ENCODE results near the gene CTXN1.
"Not testable (repeated sequence)": the region's sequence is repeated elsewhere in the genome, so short reads cannot be mapped to it uniquely, and the experiment has no call there.

CTXN1 gene

DNA sequence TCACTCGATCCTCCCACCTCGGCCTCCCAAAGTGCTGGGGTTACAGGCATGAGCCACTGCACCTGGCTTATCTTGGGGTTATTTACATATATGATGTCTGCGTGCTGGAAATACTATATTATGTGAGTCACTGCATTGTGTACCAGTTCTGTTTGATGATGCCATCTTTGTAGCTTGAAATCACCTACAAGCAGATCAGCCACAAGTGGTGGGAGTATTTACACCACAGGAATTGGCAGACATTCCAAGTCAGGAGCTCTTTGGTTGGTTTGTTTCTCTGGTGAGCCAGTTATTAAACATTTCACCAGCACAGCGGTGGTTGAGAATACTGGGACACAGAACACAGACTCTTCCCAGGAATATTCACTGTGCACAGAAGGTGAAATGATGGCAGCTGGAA, 22.0 kb upstream of the CTXN1 start:
- FAIRE-seq: no peak
- DNase-seq (ENCODE audit: insufficient read length, low spot score): no peak

DNA sequence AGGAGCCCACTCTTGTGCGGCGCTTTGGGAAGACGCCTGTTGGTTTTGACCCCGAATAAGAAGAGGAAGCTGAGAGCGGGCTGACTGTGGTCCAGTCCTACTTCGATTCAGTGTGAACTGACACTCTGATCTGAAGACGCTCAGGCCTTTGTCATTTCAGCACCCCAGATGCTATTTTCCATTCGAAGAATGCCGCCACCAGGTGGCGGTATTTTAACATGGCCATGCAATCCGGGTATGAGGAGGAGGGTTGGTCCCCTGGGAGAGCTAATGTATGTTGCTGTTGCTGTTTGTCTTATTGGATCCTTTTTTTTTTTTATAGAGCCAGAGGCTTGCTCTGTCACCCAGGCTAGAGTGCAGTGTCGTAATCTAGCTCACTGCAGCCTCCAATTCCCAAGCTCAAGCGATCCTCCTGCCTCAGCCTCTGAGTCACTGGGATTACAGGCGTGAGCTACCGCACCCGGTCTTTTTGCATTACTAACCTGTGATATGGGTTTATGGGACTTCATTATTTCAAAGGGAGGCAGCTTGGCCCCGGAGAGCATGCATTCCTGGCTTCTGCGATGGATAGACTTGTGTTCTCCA, 18.3 kb upstream of the CTXN1 start:
- peak; percentile 82 for FAIRE-seq
- DNase-seq (ENCODE audit: insufficient read length, low spot score): peak; percentile 93

DNA sequence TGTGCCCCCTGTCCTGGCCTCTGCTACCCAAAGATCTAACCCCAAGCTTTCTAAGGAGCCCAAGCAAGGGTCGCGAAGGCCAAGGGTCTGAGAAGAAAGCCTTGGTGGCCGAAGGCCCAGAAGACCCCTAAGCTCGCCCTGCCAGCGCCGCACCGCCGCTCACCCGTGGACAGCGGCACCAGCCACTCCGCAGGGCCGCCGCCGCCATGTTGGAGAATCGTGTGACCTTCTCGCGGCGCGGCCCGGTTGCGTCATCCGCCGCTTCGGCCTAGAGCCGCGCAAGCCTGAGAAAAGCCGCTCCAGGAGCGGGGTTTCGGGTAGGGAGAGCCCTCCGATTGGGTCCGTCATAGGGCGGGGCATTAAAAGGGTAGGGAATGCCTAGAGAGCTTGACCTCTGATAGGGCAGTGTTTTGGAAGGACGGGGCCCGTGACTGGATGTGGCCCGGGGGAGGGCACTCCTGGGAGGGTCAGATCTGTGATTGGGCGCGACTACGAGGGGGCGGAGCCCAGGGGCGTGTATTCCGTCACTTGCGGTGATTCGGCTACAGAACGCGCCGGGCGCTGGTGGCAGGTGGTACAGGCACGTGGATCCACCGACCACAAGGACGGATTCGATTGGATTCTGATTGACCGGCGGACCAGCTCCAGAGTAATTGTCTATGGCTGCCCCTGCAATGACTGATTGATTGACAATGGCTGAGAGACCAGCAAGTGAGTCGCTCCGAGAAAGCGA, 17.7 kb upstream of the CTXN1 start, which contains the start of gene TIMM44:
Gene TIMM44, minus strand, starts transcription at position 223 of the 733 bp plus-strand sequence. Its CDS starts 15 bp downstream, at position 208.
- FAIRE-seq (peak; percentile 99), DNase-seq (ENCODE audit: insufficient read length, low spot score) (peak; percentile 99)

DNA sequence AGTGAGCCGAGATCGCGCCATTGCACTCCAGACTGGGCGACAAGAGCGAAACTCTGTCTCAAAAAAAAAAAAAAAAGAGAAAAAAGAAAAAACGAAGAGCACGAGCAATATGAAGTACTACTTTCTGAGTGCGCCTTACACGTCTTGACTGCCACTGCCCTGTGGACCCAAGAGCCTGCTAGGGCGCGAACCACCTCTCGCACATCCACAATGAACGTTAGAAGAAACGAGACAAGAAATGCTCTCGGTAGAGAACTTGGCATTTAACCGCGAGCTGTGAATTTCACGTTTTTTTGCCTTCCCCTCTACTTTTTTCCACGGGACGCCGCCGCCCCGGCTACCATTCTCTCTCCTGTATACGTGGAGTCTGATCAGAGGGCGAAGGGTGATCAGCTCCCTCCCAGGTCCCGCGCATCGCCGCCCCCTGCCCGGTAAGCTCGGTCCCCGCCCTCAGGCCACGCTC, 17.1 kb upstream of the CTXN1 start:
- DNase-seq (ENCODE audit: insufficient read length, low spot score) (no peak), FAIRE-seq (no peak)

DNA sequence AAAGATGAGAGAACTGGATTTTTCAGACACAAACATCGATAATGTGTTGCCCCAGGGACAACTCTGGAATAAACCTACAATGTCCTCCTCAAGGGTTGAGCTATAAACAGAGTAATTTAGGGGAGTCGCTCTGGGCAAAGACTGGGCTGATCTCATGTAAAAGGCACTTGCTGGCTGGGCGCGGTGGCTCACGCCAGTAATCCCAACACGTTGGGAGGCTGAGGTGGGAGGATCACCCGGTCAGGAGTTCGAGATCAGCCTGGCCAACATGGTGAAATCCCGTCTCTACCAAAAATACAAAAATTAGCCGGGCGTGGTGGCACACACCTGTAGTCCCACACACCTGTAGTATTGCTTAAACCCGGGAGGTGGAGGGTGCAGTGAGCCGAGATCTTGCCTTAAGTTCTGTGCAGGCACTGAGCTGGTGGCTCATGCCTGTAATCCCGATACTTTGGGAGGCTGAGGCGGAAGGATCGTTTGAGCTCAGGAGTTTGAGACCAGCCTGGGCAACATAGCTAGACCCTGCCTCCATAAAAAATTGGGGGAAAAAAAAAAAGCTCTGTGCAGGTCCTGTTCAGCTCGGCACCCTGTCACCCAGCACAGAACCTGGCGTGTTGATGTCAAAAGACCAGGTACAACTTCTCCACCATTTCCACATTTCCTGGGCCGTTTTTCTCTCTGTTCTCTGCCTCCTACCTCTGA, 16.1 kb upstream of the CTXN1 start:
- FAIRE-seq (no peak), DNase-seq (ENCODE audit: insufficient read length, low spot score) (no peak)

DNA sequence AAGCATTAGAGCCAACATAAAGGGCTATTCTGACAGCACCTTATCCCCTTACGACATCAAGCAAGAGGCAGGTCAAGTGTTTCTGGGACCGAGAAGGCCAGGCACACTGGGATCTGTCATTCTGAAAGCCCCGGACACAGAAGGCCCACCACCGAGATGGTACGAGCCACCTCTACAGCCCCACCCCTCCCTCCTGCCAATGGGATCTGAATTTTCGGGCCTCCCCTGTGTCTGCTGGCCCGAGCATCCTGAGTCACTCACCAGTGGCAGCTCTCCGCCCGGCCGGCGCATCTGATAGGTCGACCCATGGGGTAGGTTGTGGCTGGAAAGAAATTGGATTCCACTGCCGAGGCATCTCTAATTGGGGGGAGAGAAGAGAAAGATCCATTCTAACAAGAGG, 14.9 kb upstream of the CTXN1 start:
- DNase-seq (ENCODE audit: insufficient read length, low spot score) (no peak), FAIRE-seq (no peak)

DNA sequence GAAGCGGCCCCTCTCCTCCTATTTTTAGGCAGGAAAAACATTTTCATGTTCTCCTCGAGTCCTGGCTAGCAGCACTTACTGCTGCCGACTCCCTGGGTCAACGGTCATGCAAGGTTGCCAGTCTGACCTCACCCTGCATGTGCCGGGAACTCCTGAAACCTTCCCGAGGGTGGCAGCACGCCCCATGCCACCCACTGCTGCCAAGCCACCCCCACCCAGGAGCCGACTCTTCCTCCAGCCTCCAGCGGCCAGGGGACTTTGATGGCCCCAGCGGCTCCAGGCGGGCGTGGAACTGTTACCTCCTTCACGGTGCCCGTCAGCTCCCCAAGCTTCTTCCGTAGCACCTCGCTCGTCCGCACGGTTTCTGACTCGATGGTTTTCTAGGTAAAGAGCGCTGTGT, 8.8 kb upstream of the CTXN1 start:
- FAIRE-seq (no peak), DNase-seq (ENCODE audit: insufficient read length, low spot score) (no peak)

DNA sequence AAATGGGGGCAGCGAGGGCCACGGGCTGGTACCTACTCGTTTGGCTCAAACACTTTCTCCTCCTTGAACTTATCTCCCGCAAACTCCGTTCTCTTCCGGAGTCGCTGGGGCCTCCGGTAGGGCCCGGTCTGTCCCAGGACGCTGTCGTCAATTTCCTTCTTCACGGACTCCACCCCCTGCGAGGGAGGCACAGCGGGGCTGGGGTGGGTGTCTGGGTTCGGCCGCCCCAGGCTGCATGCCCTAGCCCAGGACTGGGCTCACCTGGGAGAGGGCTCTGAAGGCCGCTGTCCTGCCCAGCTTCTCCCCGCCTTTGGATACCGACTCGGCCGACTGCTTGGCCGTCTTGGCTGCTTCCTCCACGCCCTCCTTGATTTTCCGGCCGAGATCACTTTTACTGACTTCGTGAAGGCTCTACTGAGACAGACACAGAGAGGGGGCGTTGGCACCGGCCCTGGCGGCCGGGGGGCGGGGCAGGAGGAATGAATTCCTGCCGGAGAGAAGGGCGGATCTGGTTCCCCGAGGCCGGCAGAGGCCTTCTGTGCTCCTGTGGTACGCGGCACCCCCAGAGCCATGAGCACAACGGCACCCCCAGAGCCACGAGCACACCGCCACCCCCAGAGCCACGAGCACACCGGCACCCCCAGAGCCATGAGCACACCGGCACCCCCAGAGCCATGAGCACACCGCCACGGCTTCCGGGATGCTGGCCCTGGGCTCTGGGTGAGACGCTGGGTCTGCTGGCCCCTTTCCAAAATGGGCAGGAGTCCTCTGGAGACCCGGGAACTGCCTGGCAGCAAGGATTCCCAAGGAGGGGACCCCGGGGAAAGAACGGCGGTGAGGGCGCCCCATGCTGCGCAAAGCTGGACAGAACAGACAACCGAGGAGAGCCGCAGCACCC, 8.1 kb upstream of the CTXN1 start:
- FAIRE-seq (no peak), DNase-seq (ENCODE audit: insufficient read length, low spot score) (no peak)

DNA sequence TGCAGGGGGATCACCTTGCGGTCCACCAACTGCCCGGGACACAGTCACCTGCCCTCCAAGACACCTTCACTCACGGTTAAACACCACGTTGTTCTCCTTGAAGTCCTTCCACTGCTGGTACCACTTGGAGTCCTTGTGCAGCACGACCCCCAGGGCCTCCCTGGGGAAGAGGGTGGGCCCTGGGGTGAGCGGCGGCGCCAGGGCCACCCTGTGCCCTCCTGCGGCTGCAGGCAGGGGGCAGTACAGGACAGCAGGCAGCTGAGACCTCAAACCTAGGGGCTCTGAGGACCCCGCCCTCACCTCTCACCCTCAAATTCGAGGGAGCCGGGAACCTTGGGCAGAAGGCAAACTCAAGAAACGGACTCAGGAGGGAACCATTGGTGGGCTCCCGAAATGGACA, 7.5 kb upstream of the CTXN1 start:
- DNase-seq (ENCODE audit: insufficient read length, low spot score) (no peak), FAIRE-seq (no peak)

DNA sequence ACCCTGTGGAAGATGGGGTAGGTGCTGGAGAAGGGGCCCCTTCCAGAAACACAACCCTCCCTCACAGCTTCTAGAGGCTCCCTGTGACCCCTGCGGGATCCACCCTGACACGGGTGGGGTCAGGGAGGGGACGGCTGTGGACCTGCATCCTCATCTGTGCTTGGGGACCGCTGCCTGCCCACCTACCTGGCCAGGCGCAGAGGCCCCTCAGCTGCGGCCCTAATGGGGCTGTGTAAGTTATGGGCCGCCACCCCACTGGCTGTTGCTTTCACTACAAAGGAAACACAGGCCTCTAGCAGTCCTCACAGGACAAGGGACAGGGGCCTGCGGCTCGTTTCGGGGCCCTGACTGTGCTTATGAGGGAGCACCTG, 7.0 kb upstream of the CTXN1 start:
- no peak for FAIRE-seq

DNA sequence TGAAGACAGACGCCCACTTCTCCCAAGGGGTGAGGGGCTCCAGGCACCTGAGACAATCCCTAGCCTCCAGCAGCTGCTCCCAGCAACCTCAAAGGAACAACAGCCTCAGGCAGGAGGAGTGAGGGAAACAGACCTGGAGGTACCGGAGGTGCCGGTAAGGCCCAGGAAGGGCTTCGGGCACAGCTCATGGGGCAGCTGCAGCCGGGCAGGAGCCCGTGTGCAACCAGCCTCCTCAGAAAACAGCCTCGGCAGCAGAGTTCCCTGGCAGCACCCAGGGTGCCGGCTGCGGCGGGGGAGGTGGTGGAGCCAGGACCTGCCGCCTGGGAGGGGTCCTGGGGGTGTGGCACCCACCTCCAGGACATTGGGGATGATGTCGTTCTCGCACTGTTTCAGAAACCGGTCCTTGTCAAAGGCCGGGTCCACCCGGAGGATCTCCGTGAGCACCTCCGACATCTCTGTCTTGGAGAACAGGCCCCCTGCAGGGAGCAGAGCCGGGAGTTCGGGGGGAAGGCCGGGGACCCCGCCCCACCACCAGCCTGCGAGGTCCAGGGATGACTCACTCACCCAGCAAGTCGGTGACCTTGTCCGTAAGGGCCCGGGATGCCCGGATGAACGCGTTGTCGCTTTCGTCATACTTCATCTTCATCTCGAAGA, 6.5 kb upstream of the CTXN1 start:
- no peak for DNase-seq (ENCODE audit: insufficient read length, low spot score)
- no peak for FAIRE-seq

More for the DNA sequence above, 7.0 kb upstream of the CTXN1 start:
- no peak for DNase-seq (ENCODE audit: insufficient read length, low spot score)

DNA sequence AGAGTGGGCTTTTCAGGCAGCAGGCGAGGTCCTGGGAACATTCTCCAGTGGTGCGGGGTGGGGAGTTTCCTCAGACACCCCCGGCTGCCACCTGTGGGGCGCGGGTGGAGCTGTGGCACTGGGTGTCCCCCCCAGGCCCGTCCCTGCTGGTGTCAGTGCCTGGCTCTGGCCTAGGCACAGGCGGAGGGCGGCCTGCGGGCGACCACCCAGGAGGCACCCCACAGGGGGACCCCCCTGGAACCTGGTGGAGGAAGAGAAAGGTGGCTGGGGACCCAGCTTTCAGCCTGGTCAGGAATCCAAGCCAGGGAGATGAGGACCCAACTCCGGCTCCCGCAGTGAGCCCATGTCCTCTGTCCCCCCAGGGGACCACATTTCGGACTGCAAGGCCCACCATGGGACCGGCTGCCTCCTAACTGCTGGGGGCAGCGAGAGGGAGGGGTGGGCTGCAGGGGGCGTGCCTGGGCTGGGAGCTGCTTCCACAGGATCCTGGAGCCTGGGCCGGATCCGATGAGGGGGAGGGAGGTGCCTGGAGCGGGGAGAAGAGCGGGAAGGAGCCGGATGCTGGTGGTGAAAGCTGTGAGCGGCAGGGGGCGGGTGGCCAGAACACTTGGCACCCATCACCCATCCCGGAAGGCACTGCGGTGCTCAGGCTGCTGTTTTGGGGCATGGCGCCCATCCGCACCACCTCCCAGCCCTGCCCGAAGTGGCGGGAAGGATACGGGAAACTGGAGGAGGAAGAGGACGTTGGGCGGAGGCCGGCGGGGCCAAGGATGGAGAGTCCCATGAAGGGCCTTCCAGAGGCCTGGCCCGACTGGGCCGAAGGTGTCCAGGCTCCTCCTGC, 5.5 kb upstream of the CTXN1 start:
- no peak for FAIRE-seq
- DNase-seq (ENCODE audit: insufficient read length, low spot score): no peak

DNA sequence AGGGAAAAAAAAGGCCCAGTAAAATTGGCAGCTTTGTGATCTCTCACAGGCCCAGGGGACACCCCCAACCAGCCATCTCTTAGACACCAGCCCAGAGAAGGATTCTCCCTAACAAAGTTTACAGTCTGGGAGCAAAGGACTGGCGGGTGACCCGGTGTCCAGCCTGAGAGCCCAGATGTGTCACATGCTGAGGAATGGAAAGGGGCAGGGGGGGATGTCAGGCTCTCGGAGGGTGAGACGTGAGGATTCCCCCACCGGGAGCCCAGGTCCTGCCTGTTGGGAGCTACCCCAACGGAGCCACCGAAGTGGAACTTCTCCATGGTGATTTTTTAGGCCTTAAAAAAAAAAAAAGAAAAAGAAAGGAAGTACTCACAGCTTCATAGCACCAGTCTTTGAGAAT, 4.8 kb upstream of the CTXN1 start:
- FAIRE-seq (no peak), DNase-seq (ENCODE audit: insufficient read length, low spot score) (no peak)

DNA sequence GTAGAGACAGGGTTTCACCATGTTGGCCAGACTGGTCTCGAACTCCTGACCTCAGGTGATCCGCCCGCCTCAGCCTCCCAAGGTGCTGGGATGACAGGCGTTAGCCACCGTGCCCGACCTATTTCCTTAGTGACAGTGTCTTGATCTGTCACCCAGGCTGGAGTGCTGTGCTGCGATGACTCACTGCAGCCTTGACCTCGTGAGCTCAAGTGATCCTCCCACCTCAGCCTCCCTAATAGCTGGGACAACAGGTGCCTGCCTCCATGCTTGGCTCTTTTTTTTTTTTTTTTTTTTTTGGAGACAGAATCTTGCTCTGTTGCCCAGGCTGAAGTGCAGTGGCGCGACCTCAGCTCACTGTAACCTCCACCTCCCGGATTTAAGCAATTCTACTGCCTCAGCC, 4.1 kb upstream of the CTXN1 start:
- FAIRE-seq; DNase-seq (ENCODE audit: insufficient read length, low spot score): not testable (repeated sequence)

DNA sequence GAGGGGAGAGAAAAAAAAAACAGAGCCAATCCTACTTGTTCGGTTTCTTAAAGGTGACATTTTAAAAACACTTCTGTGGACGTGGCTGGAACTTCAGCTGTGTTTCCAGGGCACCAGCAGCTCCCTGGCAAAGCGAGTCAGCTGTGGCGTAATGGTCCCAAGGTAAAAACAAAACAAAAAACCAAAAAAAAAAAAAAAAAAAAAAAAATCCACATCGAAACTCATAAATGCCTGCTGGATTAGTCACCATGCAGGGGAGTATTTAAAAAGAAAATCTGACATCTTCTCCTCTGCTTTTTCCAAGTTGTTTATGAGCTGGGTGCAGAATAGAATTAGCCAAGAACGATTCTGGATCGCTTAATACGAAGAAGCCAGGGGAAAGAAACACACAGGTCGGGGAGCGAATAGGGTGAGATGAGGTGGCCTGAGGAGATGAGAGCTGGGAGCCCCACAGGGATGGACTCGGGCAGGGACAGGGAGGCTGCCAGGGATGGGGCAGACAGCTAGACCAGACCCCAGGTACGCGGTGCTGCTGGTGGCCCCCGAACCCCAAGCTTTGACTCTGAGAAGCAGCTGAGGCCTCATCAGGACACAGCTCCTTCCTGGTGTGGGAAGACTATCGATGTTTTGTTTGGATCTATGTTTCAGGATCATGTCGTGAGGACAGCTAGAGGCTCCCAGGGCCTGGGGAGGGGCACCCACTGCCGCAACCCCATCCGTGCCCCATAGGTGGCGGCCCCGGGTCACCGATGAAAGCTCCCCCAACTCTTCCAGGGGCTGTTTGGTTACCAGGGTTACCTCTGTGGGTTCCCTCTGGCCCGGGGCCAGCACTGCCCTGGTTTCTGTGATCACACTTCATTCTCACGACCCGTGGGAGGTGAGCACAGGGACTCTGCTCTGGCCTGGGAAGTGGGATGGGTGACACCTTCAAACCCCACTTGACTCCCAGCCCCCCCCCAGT, 3.1 kb upstream of the CTXN1 start:
- peak; percentile 71 for DNase-seq (ENCODE audit: insufficient read length, low spot score)
- no peak for FAIRE-seq

DNA sequence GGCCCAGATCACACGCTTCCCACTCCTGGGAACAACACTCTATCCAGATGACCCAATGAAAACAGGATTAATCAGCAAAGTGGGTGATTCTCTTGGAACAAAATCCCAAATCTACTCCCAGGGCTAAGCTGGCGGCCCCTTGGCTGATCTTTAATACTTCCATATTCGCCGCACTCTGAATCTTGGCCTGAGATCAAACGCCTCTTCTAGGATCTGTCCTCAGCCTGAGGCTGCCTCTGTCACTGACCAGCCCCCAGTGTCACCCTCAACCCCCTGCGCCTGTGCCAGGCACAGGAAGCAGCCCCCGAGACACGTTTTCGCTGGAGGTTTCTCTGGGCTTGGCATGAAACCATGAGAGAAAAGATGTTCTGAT, 2.4 kb upstream of the CTXN1 start:
- FAIRE-seq: no peak
- no peak for DNase-seq (ENCODE audit: insufficient read length, low spot score)

DNA sequence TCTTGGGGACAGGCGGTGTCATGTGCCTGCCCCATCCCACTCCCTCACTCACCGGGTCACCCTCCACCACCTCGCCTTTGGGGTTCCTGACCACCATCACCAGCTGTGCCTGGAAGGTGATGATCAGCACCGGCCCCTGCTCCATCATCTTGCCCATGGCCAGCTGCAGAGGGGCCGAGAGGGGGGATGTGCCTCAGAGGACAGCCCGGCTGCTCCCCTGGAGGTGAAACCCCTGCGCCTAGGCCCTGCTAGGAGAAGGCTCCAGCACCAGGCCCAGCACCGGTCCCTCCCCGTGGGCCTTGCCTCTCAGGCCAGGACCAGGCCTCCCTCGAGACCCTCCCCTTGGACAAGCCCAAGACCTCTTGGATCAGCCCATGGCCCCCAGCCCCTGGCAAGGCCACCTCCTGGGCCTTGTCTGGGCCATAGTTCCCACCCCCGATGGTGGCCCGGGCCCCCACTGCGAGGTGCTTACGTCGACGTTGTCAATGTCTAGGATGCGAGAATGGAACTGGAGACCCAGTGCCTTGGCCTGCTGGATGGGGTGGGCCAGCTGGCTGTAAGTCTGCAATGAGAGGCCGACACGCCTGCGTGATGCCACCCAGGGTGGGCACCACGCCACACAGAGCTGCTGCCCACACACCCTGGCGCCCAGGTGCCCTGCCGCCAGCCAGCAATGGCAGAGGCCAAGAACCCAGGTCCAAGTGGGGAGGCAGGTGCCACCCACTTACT, 1.8 kb upstream of the CTXN1 start:
- FAIRE-seq: no peak
- DNase-seq (ENCODE audit: insufficient read length, low spot score): no peak
